Measurements from ENCODE around the gene EXOC4. TPM values are rescaled to one million over a fixed set of nuclear protein-coding genes. Genes with fewer than 3 reads are reported as not detected.

EXOC4 gene
- total RNA-seq, 4 donors from 2014 or later: 52.4 to 82.2 (median 67.0) TPM

- TF ChIP-seq POLR2A (IDR thresholded peaks at IDR 0.05) (no peak), CTCF (IDR thresholded peaks at IDR 0.05) (no peak)
- no peak for DNase-seq (ENCODE audit: low spot score in 2 of 2)
- H3K4me3 ChIP-seq (ENCODE audit: low read depth, poor library complexity, severe bottlenecking): no peak overlapping the region
- intact Hi-C loops (cut with DNase I; ENCODE audit: low total_unique reads): no loop called here
- WGBS, 2 donors: 77 to 86% methylated on average over 4 of the region's 4 CpGs
Observed at GRCh38 chr7:133699386-133699785, 446.5 kb downstream of the EXOC4 start.

- H3K4me3 ChIP-seq (ENCODE audit: low read depth, poor library complexity, severe bottlenecking): no peak overlapping the region
- WGBS, 2 donors: 76 to 77% methylated on average over 7 of the region's 7 CpGs
- intact Hi-C loops (cut with DNase I; ENCODE audit: low total_unique reads): no loop called here
- DNase-seq (ENCODE audit: low spot score in 2 of 2): no peak
- TF ChIP-seq POLR2A (IDR thresholded peaks at IDR 0.05) (no peak), CTCF (IDR thresholded peaks at IDR 0.05) (no peak)
Observed at GRCh38 chr7:133702078-133702477, 449.2 kb downstream of the EXOC4 start.

GRCh38 chr7:133702960-133703359, 450.1 kb downstream of the EXOC4 start:
- 45 to 85% methylated on average over 2 of the region's 2 CpGs for WGBS, 2 donors
- intact Hi-C loops (cut with DNase I; ENCODE audit: low total_unique reads): no loop called here
- H3K4me3 ChIP-seq (ENCODE audit: low read depth, poor library complexity, severe bottlenecking): no peak overlapping the region
- no peak for DNase-seq (ENCODE audit: low spot score in 2 of 2)
- no peak for TF ChIP-seq CTCF (IDR thresholded peaks at IDR 0.05)
- no peak for TF ChIP-seq POLR2A (IDR thresholded peaks at IDR 0.05)

GRCh38 chr7:133703547-133703946, 450.7 kb downstream of the EXOC4 start:
- WGBS, 2 donors: 75 to 84% methylated on average over 4 of the region's 4 CpGs
- DNase-seq (ENCODE audit: low spot score in 2 of 2): no peak
- TF ChIP-seq CTCF (IDR thresholded peaks at IDR 0.05) (no peak), POLR2A (IDR thresholded peaks at IDR 0.05) (no peak)
- intact Hi-C loops (cut with DNase I; ENCODE audit: low total_unique reads): no loop called here
- H3K4me3 ChIP-seq (ENCODE audit: low read depth, poor library complexity, severe bottlenecking): no peak overlapping the region

- no peak overlapping the region for H3K4me3 ChIP-seq (ENCODE audit: low read depth, poor library complexity, severe bottlenecking)
- no peak for DNase-seq (ENCODE audit: low spot score in 2 of 2)
- no peak for TF ChIP-seq POLR2A (IDR thresholded peaks at IDR 0.05)
- TF ChIP-seq CTCF (IDR thresholded peaks at IDR 0.05): no peak
- WGBS, 2 donors: 89 to 90% methylated on average over 2 of the region's 2 CpGs
- intact Hi-C loops (cut with DNase I; ENCODE audit: low total_unique reads): no loop called here
Observed at GRCh38 chr7:133704453-133704852, 451.6 kb downstream of the EXOC4 start.

GRCh38 chr7:133705596-133705995, 452.7 kb downstream of the EXOC4 start:
- TF ChIP-seq POLR2A (IDR thresholded peaks at IDR 0.05): no peak
- no peak for TF ChIP-seq CTCF (IDR thresholded peaks at IDR 0.05)
- intact Hi-C loops (cut with DNase I; ENCODE audit: low total_unique reads): no loop called here
- WGBS, 2 donors: 77 to 87% methylated on average over 8 of the region's 8 CpGs
- no peak for DNase-seq (ENCODE audit: low spot score in 2 of 2)
- no peak overlapping the region for H3K4me3 ChIP-seq (ENCODE audit: low read depth, poor library complexity, severe bottlenecking)

Data from lower leg skin (tissue), 4 donors.